ENCODE results near the gene CD247. TPM values are rescaled to one million over a fixed set of nuclear protein-coding genes. Genes with fewer than 3 reads are reported as not detected.

The CD247 gene
- total RNA-seq, 1 donor from 2014 or later: not detected

- no peaks in the 10 kb centered on the region for H3K36me3 ChIP-seq (ENCODE audit: control insufficient read depth, insufficient read depth, low read length)
- H3K4me3 ChIP-seq (ENCODE audit: low read depth, low read length): no peak overlapping the region
- TF ChIP-seq CTCF (IDR thresholded peaks at IDR 0.05; ENCODE audit: insufficient read depth, low read length, poor library complexity, severe bottlenecking): no peak
- DNase-seq (ENCODE audit: low read depth): no peak
- no peaks in the 10 kb centered on the region for H3K27me3 ChIP-seq (ENCODE audit: control insufficient read depth, insufficient read depth, low read length)
Observed at GRCh38 chr1:167430134-167430848, 88.0 kb downstream of the CD247 start.

- H3K36me3 ChIP-seq (ENCODE audit: control insufficient read depth, insufficient read depth, low read length): no peaks in the 10 kb centered on the region
- H3K4me3 ChIP-seq (ENCODE audit: low read depth, low read length): no peak overlapping the region
- no peak for TF ChIP-seq CTCF (IDR thresholded peaks at IDR 0.05; ENCODE audit: insufficient read depth, low read length, poor library complexity, severe bottlenecking)
- H3K27me3 ChIP-seq (ENCODE audit: control insufficient read depth, insufficient read depth, low read length): no peaks in the 10 kb centered on the region
- DNase-seq (ENCODE audit: low read depth): no peak
Observed at GRCh38 chr1:167429612-167430011, 88.7 kb downstream of the CD247 start.

- Histone ChIP-seq H3K4me3 (ENCODE audit: low read depth, low read length) (no peak overlapping the region), H3K36me3 (ENCODE audit: control insufficient read depth, insufficient read depth, low read length) (no peaks in the 10 kb centered on the region), H3K27me3 (ENCODE audit: control insufficient read depth, insufficient read depth, low read length) (no peaks in the 10 kb centered on the region)
- no peak for TF ChIP-seq CTCF (IDR thresholded peaks at IDR 0.05; ENCODE audit: insufficient read depth, low read length, poor library complexity, severe bottlenecking)
- no peak for DNase-seq (ENCODE audit: low read depth)
Observed at GRCh38 chr1:167428395-167428794, 89.9 kb downstream of the CD247 start.

- no peaks in the 10 kb centered on the region for H3K27me3 ChIP-seq (ENCODE audit: control insufficient read depth, insufficient read depth, low read length)
- no peak for TF ChIP-seq CTCF (IDR thresholded peaks at IDR 0.05; ENCODE audit: insufficient read depth, low read length, poor library complexity, severe bottlenecking)
- no peaks in the 10 kb centered on the region for H3K36me3 ChIP-seq (ENCODE audit: control insufficient read depth, insufficient read depth, low read length)
- H3K4me3 ChIP-seq (ENCODE audit: low read depth, low read length): no peak overlapping the region
- no peak for DNase-seq (ENCODE audit: low read depth)
Observed at GRCh38 chr1:167427848-167428247, 90.5 kb downstream of the CD247 start.

GRCh38 chr1:167426716-167427115, 91.6 kb downstream of the CD247 start:
- no peak for TF ChIP-seq CTCF (IDR thresholded peaks at IDR 0.05; ENCODE audit: insufficient read depth, low read length, poor library complexity, severe bottlenecking)
- no peak overlapping the region for H3K4me3 ChIP-seq (ENCODE audit: low read depth, low read length)
- no peaks in the 10 kb centered on the region for H3K36me3 ChIP-seq (ENCODE audit: control insufficient read depth, insufficient read depth, low read length)
- no peaks in the 10 kb centered on the region for H3K27me3 ChIP-seq (ENCODE audit: control insufficient read depth, insufficient read depth, low read length)
- DNase-seq (ENCODE audit: low read depth): no peak

- DNase-seq (ENCODE audit: low read depth): no peak
- Histone ChIP-seq H3K36me3 (ENCODE audit: control insufficient read depth, insufficient read depth, low read length) (no peaks in the 10 kb centered on the region), H3K27me3 (ENCODE audit: control insufficient read depth, insufficient read depth, low read length) (no peaks in the 10 kb centered on the region), H3K4me3 (ENCODE audit: low read depth, low read length) (no peak overlapping the region)
- TF ChIP-seq CTCF (IDR thresholded peaks at IDR 0.05; ENCODE audit: insufficient read depth, low read length, poor library complexity, severe bottlenecking): no peak
Observed at GRCh38 chr1:167425482-167425881, 92.8 kb downstream of the CD247 start.

All from kidney epithelial cell (primary cell).